ENCODE data around the gene ABLIM1.

ABLIM1 gene

DNA sequence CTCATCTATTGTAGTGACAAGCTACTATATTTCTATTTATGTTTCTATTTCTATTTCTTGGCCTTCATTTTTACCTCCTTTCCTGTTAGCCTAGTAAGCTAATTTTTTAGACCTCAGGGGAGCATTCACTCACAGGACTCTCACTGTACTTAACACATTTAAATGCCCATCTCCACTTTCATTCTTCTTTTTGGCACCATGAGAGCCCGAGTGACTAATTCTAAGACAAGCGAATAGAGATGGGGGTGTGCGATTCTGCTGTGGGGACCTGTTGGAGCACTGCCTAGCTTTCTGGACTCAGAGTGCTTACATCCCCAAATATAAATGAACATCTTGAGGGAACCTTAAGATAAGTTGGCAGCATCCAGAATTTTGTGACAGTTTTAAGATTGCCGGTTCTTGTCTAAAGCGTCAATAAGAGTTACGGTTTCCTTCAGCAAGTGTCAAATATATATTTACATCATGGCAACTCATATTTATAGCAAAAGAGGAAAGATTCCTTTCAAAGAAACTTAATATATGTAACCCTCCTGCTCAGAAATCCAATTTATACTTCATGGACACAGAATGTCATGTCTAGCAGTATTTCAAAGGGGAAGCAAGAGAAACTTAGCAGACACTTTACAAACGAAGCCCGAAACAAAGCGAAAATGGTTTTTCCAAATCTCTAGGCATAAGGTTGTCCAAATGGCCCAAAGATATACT lies 199.7 kb downstream of the ABLIM1 start:
- TF ChIP-seq TAF1 (IDR thresholded peaks at IDR 0.05; ENCODE audit: borderline replicate concordance, insufficient read depth, low read length): no peak
- TF ChIP-seq, protein P1, sequence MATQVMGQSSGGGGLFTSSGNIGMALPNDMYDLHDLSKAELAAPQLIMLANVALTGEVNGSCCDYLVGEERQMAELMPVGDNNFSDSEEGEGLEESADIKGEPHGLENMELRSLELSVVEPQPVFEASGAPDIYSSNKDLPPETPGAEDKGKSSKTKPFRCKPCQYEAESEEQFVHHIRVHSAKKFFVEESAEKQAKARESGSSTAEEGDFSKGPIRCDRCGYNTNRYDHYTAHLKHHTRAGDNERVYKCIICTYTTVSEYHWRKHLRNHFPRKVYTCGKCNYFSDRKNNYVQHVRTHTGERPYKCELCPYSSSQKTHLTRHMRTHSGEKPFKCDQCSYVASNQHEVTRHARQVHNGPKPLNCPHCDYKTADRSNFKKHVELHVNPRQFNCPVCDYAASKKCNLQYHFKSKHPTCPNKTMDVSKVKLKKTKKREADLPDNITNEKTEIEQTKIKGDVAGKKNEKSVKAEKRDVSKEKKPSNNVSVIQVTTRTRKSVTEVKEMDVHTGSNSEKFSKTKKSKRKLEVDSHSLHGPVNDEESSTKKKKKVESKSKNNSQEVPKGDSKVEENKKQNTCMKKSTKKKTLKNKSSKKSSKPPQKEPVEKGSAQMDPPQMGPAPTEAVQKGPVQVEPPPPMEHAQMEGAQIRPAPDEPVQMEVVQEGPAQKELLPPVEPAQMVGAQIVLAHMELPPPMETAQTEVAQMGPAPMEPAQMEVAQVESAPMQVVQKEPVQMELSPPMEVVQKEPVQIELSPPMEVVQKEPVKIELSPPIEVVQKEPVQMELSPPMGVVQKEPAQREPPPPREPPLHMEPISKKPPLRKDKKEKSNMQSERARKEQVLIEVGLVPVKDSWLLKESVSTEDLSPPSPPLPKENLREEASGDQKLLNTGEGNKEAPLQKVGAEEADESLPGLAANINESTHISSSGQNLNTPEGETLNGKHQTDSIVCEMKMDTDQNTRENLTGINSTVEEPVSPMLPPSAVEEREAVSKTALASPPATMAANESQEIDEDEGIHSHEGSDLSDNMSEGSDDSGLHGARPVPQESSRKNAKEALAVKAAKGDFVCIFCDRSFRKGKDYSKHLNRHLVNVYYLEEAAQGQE (IDR thresholded peaks at IDR 0.05; ENCODE audit: insufficient read depth in 1 of 2, low read depth in 2 of 2, low read length in 2 of 2): no peak
- no peak for TF ChIP-seq FOXP2 (optimal IDR thresholded peaks at IDR 0.05; ENCODE audit: borderline replicate concordance, extremely low read depth, extremely low read length, insufficient read depth)
- TF ChIP-seq SIN3A (IDR thresholded peaks at IDR 0.05; ENCODE audit: borderline replicate concordance, insufficient read depth, low read length): no peak
- no peak for TF ChIP-seq POLR2AphosphoS5 (IDR thresholded peaks at IDR 0.05; ENCODE audit: low read depth, low read length)

DNA sequence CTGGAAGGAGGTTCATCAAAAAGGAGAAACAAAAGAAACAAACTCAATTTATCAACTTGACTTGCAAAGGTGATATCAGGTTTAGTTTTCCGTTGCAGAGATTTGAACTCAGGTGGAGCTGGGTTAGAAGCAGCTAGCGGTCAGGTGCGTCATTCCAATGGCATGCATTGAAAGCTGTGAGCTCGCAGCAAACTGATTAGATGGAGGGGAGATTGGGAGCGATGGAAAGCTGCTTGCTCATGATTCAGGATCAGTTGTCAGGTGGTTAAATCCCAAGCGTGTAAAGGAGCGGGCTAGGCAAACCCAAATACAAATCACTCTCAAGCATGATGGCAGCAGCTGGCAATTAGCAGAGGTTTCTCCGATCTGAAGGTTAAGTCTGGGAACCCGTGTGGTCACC lies 204.5 kb downstream of the ABLIM1 start:
- no peak for TF ChIP-seq TAF1 (IDR thresholded peaks at IDR 0.05; ENCODE audit: borderline replicate concordance, insufficient read depth, low read length)
- no peak for TF ChIP-seq POLR2AphosphoS5 (IDR thresholded peaks at IDR 0.05; ENCODE audit: low read depth, low read length)
- TF ChIP-seq FOXP2 (optimal IDR thresholded peaks at IDR 0.05; ENCODE audit: borderline replicate concordance, extremely low read depth, extremely low read length, insufficient read depth): no peak
- no peak for TF ChIP-seq SIN3A (IDR thresholded peaks at IDR 0.05; ENCODE audit: borderline replicate concordance, insufficient read depth, low read length)
- TF ChIP-seq, protein P1 (IDR thresholded peaks at IDR 0.05; ENCODE audit: insufficient read depth in 1 of 2, low read depth in 2 of 2, low read length in 2 of 2): no peak

DNA sequence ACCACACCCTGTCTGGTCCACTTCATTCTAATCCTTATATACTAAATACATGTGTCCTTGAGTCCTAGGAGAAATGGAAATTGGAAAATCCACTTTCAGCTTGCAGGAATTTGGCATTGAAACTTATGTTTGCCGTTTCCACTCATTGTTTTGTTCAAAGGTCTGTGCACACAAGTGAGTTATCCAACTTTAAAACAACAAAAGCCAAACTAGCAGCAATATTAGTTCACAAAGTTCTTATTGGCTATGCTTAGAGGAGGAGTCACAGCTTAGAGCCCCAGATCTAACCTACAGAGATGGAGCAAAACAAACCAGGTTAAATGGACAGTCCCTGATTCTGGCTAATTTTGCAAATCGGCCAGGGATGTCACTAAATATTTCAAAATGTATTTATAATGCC lies 209.2 kb downstream of the ABLIM1 start:
- TF ChIP-seq SIN3A (IDR thresholded peaks at IDR 0.05; ENCODE audit: borderline replicate concordance, insufficient read depth, low read length) (no peak), TAF1 (IDR thresholded peaks at IDR 0.05; ENCODE audit: borderline replicate concordance, insufficient read depth, low read length) (no peak)
- TF ChIP-seq, protein P1 (IDR thresholded peaks at IDR 0.05; ENCODE audit: insufficient read depth in 1 of 2, low read depth in 2 of 2, low read length in 2 of 2): no peak

DNA sequence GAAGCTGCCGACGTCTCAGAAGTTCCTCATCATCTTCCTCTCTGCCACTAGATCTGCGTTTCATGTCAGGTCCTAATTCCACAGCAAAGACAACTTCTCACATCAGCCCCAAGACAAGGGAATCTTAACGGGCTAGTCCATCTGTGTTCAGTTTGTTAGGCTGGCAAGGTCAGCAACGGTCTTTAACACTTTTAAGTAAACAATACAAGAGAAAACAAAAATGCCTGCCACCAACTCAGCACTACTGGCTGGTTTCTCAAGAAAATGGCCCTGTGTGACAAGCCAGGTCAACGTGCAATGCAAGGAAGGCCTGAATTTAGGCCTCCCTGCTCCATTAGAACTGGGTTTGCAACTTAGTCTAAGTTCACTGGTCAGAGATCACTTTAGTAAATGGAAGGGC lies 212.7 kb downstream of the ABLIM1 start:
- TF ChIP-seq, protein P1 (IDR thresholded peaks at IDR 0.05; ENCODE audit: insufficient read depth in 1 of 2, low read depth in 2 of 2, low read length in 2 of 2): no peak
- no peak for TF ChIP-seq FOXP2 (optimal IDR thresholded peaks at IDR 0.05; ENCODE audit: borderline replicate concordance, extremely low read depth, extremely low read length, insufficient read depth)
- TF ChIP-seq POLR2AphosphoS5 (IDR thresholded peaks at IDR 0.05; ENCODE audit: low read depth, low read length): no peak
- TF ChIP-seq TAF1 (IDR thresholded peaks at IDR 0.05; ENCODE audit: borderline replicate concordance, insufficient read depth, low read length): no peak
- TF ChIP-seq SIN3A (IDR thresholded peaks at IDR 0.05; ENCODE audit: borderline replicate concordance, insufficient read depth, low read length): no peak

DNA sequence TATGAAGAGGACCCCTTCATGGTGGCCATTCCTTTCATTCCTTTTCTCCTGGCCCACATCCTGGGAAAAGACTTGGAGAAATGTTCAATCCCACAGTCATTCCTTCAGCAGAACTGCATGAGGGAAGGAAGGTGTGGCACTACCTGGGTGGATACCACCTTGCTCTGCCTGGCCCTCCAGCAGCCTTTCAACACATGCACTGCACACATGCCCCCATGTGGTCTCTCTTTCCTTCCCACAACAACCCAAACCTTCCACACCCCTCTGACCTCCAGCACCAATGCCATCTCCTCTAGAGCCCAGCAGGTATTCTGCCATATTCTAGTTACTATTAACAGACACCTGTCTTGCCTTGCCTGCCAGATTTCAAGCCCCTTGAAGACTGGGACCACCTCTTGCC lies 213.3 kb downstream of the ABLIM1 start:
- TF ChIP-seq FOXP2 (optimal IDR thresholded peaks at IDR 0.05; ENCODE audit: borderline replicate concordance, extremely low read depth, extremely low read length, insufficient read depth) (no peak), POLR2AphosphoS5 (IDR thresholded peaks at IDR 0.05; ENCODE audit: low read depth, low read length) (no peak), SIN3A (IDR thresholded peaks at IDR 0.05; ENCODE audit: borderline replicate concordance, insufficient read depth, low read length) (no peak), TAF1 (IDR thresholded peaks at IDR 0.05; ENCODE audit: borderline replicate concordance, insufficient read depth, low read length) (no peak)
- TF ChIP-seq, protein P1 (IDR thresholded peaks at IDR 0.05; ENCODE audit: insufficient read depth in 1 of 2, low read depth in 2 of 2, low read length in 2 of 2): no peak
